GM04503 (cell line): ENCODE measurements around the gene SHISAL1.
"Not testable (repeated sequence)": the region's sequence is repeated elsewhere in the genome, so short reads cannot be mapped to it uniquely, and the experiment has no call there.

Source experiments
- DNase-seq: peaks from one replicate; pipeline ENCODE4 v3.0.0-alpha.2; 2012; ENCODE audit warnings: low read depth

The SHISAL1 gene

GRCh38 chr22:44302363-44302762, 10.4 kb downstream of the SHISAL1 start:
- not testable (repeated sequence) for DNase-seq

DNA sequence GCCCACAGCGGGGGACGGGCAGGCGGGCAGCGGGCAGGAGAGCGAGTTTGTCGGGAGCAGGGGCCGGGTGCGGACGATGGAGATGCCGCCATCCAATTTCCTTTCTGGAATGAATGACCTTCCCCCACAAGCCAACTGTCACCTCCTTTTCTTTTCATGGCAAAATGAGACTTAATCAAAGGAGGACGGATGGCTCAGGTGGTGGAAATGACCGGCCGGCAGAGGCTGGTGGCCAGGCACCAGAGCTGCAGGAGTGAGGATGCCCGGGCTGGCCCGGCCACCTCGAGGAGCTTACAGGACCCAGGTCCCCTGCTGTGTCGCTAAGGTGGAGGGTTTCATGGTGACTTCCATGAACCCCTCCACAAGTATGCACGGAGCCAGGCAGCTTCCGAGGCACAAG, 11.7 kb downstream of the SHISAL1 start:
- DNase-seq: no peak

GRCh38 chr22:44299124-44299523, 13.6 kb downstream of the SHISAL1 start:
- DNase-seq: no peak

DNA sequence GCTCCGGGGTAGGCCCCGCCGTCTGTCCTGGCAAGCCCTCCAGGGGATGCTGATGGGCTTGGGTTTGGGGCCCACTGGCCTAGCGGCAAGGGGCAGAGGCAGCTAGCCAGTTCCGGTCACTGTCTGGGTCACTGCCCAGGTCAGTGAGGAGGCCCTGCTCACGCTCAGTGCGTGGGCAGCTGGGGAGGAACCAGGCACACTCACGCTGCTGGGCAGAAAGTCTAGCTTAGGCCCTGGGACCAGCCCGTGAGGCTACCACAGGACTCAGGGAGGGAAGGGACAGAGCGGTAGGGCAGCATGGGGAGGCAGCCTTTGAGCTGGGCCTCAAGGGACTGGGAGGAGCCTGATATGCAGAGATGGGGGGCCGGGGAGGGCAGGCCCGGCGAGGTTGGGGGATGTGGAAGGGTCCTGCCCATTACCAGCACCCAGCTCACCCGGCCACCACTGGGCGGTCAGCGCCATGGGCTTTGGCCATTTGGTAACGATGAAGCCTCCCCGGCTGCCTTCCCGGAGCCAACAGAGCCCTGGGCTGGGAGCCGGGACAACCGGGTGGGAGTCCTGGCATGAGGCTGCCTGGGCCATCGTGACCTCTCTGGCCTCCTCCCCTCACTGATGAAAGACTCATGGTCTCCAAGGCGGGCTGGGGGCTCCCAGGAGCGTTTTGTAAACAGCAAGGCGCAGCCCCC, 14.2 kb downstream of the SHISAL1 start:
- no peak for DNase-seq

- no peak for DNase-seq
Measured at GRCh38 chr22:44297470-44298061, 15.2 kb downstream of the SHISAL1 start.

GRCh38 chr22:44295406-44295805, 17.3 kb downstream of the SHISAL1 start:
- no peak for DNase-seq

DNA sequence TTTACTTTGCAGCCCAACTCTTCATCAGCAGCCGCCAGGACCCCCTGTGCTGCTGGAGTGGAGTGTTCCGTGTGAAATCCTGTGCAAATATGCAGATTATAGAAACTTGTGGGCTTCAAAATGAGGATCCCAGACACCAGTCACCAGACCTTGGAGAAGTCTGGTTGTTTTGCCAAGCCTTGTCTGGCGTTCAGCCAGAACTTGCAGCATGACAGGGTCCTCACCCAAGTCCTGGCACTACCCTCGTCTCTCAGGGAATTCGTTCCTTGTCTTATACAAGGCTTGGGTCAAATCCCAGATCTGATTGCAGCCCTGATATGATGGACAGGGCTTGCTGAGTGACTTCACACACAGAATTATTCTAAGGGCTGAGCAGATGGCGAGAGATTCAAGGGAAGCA, 18.9 kb downstream of the SHISAL1 start:
- no peak for DNase-seq

- no peak for DNase-seq
Measured at GRCh38 chr22:44293034-44293433, 19.7 kb downstream of the SHISAL1 start.

- DNase-seq: no peak
Measured at GRCh38 chr22:44292521-44292920, 20.2 kb downstream of the SHISAL1 start.

- DNase-seq: no peak
Measured at GRCh38 chr22:44291674-44292360, 20.9 kb downstream of the SHISAL1 start.

- no peak for DNase-seq
Measured at GRCh38 chr22:44291265-44291664, 21.5 kb downstream of the SHISAL1 start.

- DNase-seq: no peak
Measured at GRCh38 chr22:44289414-44290171, 23.2 kb downstream of the SHISAL1 start.

DNA sequence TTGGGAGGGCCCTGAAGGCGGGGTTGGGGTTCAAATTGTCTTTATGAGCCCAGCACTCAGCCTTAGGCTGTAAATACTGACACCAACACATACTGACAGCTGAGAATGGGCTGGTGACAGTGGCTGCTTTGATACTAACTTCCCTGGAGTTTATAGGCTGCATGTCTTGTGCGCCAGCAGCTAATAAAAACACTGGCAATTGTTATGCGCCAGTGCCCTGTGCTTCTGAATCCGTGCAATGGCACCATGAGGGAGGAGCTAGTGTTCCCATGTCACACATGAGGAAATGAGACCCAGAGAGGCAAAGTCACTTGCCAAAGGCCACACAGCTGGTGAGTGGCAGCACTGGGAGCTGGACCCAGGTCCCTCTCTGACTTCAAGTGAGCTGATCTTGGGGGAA, 23.8 kb downstream of the SHISAL1 start:
- no peak for DNase-seq

DNA sequence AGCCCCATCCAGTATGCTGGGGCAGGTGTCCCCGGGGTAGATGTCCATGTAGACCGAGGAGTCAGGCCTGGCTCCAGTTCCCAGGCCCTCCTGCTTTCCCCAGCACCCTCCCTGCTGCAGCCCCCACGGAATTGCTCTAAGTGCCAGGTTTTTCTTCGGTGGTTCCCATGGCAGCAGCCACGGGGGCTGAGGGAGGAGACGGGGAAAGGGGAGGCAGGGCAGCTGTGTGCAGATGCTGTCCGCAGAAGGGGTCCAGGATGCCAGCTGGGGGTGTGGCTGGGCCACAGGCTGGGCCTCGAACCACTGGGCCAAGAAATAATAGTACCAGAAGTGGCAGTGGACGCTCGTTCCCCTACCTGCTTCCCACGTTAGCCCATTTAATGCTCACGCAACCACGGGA, 25.0 kb downstream of the SHISAL1 start:
- DNase-seq: no peak

- DNase-seq: no peak
Measured at GRCh38 chr22:44287121-44287693, 25.5 kb downstream of the SHISAL1 start.

- no peak for DNase-seq
Measured at GRCh38 chr22:44286646-44287045, 26.1 kb downstream of the SHISAL1 start.

DNA sequence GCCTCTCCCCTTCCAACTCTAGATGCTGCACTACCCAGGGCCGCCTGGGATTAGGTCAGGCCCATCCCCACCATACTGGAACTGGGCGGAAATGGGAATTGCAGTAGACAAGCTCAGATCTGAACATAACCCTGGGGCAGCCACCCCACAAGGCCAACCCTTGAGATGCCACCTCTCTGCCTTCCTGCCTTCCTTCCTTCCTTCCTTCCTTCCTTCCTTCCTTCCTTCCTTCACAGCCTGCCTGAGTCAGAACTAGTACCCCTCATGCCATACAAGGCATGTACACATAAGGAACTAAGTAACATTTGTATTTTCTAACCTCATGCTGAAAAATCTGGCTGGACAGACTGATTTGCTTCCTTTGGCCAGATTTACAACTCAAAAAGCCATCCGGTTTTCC, 28.0 kb downstream of the SHISAL1 start:
- no peak for DNase-seq

GRCh38 chr22:44281768-44282637, 30.7 kb downstream of the SHISAL1 start:
- no peak for DNase-seq

DNA sequence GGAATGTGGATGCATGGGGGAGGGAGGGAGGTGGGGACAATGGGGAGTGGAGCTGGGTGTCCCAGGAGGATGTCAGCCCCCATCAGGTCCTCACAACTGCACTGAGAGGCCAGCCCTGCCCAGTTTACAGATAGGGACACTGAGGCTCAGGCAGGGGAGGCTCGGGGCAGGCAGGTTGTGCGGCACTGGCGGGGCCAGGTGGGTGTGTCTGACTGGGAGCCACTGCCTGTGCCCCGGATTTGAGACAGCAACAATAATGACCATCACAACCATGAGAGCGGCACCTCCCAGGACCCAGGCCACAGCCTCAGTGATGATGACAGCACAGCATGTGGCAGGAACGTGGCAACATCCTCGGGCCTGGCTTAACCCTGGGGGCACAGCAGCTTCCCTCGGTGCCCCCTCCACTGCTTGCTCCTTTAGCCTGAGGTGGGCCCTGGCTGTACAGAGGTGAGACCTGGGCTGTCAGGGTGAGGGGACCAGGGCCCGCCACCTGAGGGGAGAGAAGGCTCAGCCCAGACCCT, 32.0 kb downstream of the SHISAL1 start:
- no peak for DNase-seq

DNA sequence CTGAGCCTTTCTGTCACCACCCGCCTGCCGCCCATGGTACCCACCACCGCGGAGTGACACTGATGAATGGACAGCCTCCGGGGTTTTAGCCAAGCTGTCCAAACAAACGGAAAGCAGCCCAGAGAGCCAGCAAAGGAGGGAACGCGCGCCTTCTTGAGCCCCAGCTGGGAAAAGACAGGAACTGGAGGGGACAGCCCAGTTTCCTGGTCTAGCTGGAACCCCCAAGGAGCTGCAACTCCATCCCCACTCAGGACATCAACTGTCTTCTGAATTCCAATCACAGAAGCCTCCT, 33.7 kb downstream of the SHISAL1 start:
- DNase-seq: no peak
